HCT116 (cell line): ENCODE results near the gene PPIP5K2. TPM values are rescaled to one million over a fixed set of nuclear protein-coding genes. Genes with fewer than 3 reads are reported as not detected.

Experiments
- ATAC-seq: fragments of 200-7000 bp; cut with Tn5 transposase; 2 replicates; pipeline ENCODE4 v1.9.1; 2020; ENCODE audit warnings: mild to moderate bottlenecking, moderate library complexity
- BruUV-seq: library from RNA; stranded (reverse); fragments of 400-500 nt; replicated peaks from 2 replicates; lab custom pipeline; 2021; lab: Mats Ljungman, UMichigan
- CTCF ChIA-PET: fragments of 300-600 bp; sonication (Branson Sonifier 250); formaldehyde crosslinking; loops from one replicate; lab custom pipeline; 2021; ENCODE audit warnings: antibody characterized with exemption; lab: Charles Lee
- POLR2A ChIA-PET: fragments of 300-600, 350-600 bp; sonication (Branson Sonifier 250); formaldehyde crosslinking; loops from one replicate; lab custom pipeline; 2021; ENCODE audit warnings: antibody characterized with exemption; lab: Charles Lee
- RAD21 ChIA-PET, 2 experiments: fragments of 300-600 bp; sonication (Branson Sonifier 250); formaldehyde crosslinking; loops; one replicate each; lab custom pipeline; 2023; ENCODE audit warnings: low total read pairs in 2 of 2; ENCODE audit not compliant: uncharacterized antibody in 2 of 2, unreplicated experiment in 2 of 2, low non-redundant PET in 1 of 2; lab: Charles Lee
- DNase-seq: peaks from one replicate; pipeline ENCODE4 v3.0.0-alpha.2; 2010; ENCODE audit warnings: low read depth, low spot score
- H2AFZ ChIP-seq: fragments of 200-600 bp; shearing (Covaris generic), sonication (generic); 2 replicates; pipeline ENCODE4 v1.6.1; 2017; ENCODE audit warnings: low read depth, mixed run types, mixed read lengths, antibody characterized with exemption, low read length; ENCODE audit not compliant: poor library complexity, severe bottlenecking
- H3K27ac ChIP-seq: 2 replicates; pipeline ENCODE4 v1.5.1; 2012; ENCODE audit warnings: low read depth, low read length
- H3K27me3 ChIP-seq: fragments of 200-600 bp; sonication (generic); 2 replicates; pipeline ENCODE4 v1.6.1; 2016; ENCODE audit warnings: mixed run types, low read length, mixed read lengths; ENCODE audit not compliant: insufficient read depth
- H3K36me3 ChIP-seq, 2 experiments: fragments of 200-500 bp in 1 of 2; fragments of 200-600 bp in 1 of 2; sonication (Bioruptor generic) in 1 of 2; sonication (generic) in 1 of 2; 2 replicates each; pipeline versions ENCODE4 v1.5.1 to v1.6.1; 2014 to 2016; ENCODE audit warnings: low read length in 2 of 2, inconsistent platforms in 1 of 2, mixed read lengths in 1 of 2, mixed run types in 1 of 2; ENCODE audit not compliant: insufficient read depth in 2 of 2, control insufficient read depth in 1 of 2
- H3K4me1 ChIP-seq, 2 experiments: fragments of 200-600 bp in 1 of 2; sonication (generic) in 1 of 2; 2 replicates each; pipeline versions ENCODE4 v1.5.1 to v1.6.1; 2012 to 2017; ENCODE audit warnings: low read length in 2 of 2, inconsistent platforms in 1 of 2, mild to moderate bottlenecking in 1 of 2, mixed read lengths in 1 of 2, mixed run types in 1 of 2, moderate library complexity in 1 of 2; ENCODE audit not compliant: insufficient read depth in 2 of 2, control insufficient read depth in 1 of 2
- H3K4me2 ChIP-seq: fragments of 200-600 bp; sonication (generic); 2 replicates; pipeline ENCODE4 v1.6.1; 2017; ENCODE audit warnings: mixed run types, low read length, mixed read lengths
- H3K4me3 ChIP-seq, 2 experiments: fragments of 200-600 bp in 1 of 2; sonication (generic) in 1 of 2; replicated peaks in 1 of 2; 2 replicates each; pipeline ENCODE4 v1.5.1; 2011 to 2016; ENCODE audit warnings: low read length in 2 of 2, control low read depth in 1 of 2, low read depth in 1 of 2, mild to moderate bottlenecking in 1 of 2, mixed read lengths in 1 of 2, mixed run types in 1 of 2
- H3K79me2 ChIP-seq: fragments of 200-600 bp; sonication (generic); 2 replicates; pipeline ENCODE4 v1.6.1; 2017; ENCODE audit warnings: mild to moderate bottlenecking, mixed run types, low read length, moderate library complexity, mixed read lengths; ENCODE audit not compliant: insufficient read depth
- H3K9ac ChIP-seq: fragments of 200-600 bp; sonication (generic); 2 replicates; pipeline ENCODE4 v1.6.1; 2016; ENCODE audit warnings: low read length, mixed read lengths
- H3K9me2 ChIP-seq: fragments of 200-600 bp; sonication (generic), shearing (Covaris generic); 2 replicates; pipeline ENCODE4 v1.6.1; 2017; ENCODE audit warnings: mixed run types, mild to moderate bottlenecking, moderate library complexity; ENCODE audit not compliant: insufficient read depth
- H3K9me3 ChIP-seq, 2 experiments: fragments of 200-500 bp in 1 of 2; fragments of 200-600 bp in 1 of 2; sonication (Bioruptor generic) in 1 of 2; sonication (generic) in 1 of 2; 2 replicates each; pipeline ENCODE4 v1.6.1; 2014 to 2017; ENCODE audit warnings: low read length in 2 of 2, mixed read lengths in 2 of 2, inconsistent platforms in 1 of 2, low read depth in 1 of 2, mild to moderate bottlenecking in 1 of 2, mixed run types in 1 of 2, moderate library complexity in 1 of 2; ENCODE audit not compliant: control insufficient read depth in 1 of 2, insufficient read depth in 1 of 2
- H4K20me1 ChIP-seq: fragments of 200-600 bp; sonication (generic), shearing (Covaris generic); 2 replicates; pipeline ENCODE4 v1.6.1; 2017; ENCODE audit warnings: mixed run types, mild to moderate bottlenecking, moderate library complexity; ENCODE audit not compliant: insufficient read depth
- ATF3 ChIP-seq: IDR thresholded peaks from 2 replicates; pipeline ENCODE4 v1.6.1; 2012
- EZH2 ChIP-seq: fragments of 200-600 bp; sonication (generic); IDR thresholded peaks from 2 replicates; pipeline ENCODE4 v1.6.1; 2017; ENCODE audit warnings: antibody characterized with exemption, mixed run types
- MAX ChIP-seq: IDR thresholded peaks from 2 replicates; pipeline ENCODE4 v1.6.1; 2012
- SIN3A ChIP-seq: IDR thresholded peaks from 2 replicates; pipeline ENCODE4 v1.6.1; 2012; ENCODE audit warnings: low read depth
- SP1 ChIP-seq: IDR thresholded peaks from 2 replicates; pipeline ENCODE4 v1.6.1; 2012; ENCODE audit warnings: low read depth
- ZBTB33 ChIP-seq: IDR thresholded peaks from 2 replicates; pipeline ENCODE4 v1.6.1; 2011; ENCODE audit warnings: mild to moderate bottlenecking, low read length, moderate library complexity; ENCODE audit not compliant: insufficient replicate concordance; ENCODE audit errors: extremely low read depth
- intact Hi-C: fragments of 100-400 bp; cut with micrococcal nuclease; formaldehyde crosslinking; loops from 2 replicates; pipeline ENCODE4 v1.10.0; 2022
- total RNA-seq: library from RNA; stranded (reverse); gene quantifications from one replicate; pipeline ENCODE4 v1.2.1, GENCODE V29; 2021; ENCODE audit not compliant: unreplicated experiment

Gene PPIP5K2
- total RNA-seq, 1 experiment from 2014 or later = 45.8 TPM

GRCh38 chr5:103132684-103133083, 12.6 kb downstream of the PPIP5K2 start (continued):
- TF ChIP-seq ZBTB33 = no peak

GRCh38 chr5:103133231-103133630, 13.1 kb downstream of the PPIP5K2 start:
- Histone ChIP-seq H3K36me3 (no peaks in the 10 kb centered on the region), H3K27me3 (no peaks in the 10 kb centered on the region), H3K9me3 (no peaks in the 10 kb centered on the region), H4K20me1 (no peaks in the 10 kb centered on the region), H3K9me2 (no peaks in the 10 kb centered on the region), H3K4me1 (no peaks in the 10 kb centered on the region), H3K4me3 (no peak overlapping the region), H2AFZ (no peak overlapping the region), H3K9ac (no peak overlapping the region), H3K79me2 (no peaks in the 10 kb centered on the region), H3K27ac (no peak overlapping the region), H3K4me2 (no peak overlapping the region)
- ATAC-seq (no peak), DNase-seq (no peak)
- ChIA-PET CTCF (interaction anchor here (1.6 kb wide), 1 partner anchor 91 kb away, joined by 3 read pairs; no protein-coding TSS in a partner anchor), POLR2A (no interaction called here), RAD21 (no interaction called here)
- no TSS peak for BruUV-seq
- TF ChIP-seq SP1 (no peak), EZH2 (no peak), MAX (no peak), ATF3 (no peak), SIN3A (no peak)
- intact Hi-C loops = no loop called here
